ENCODE results near the gene MYPN.
A peak's percentile ranks its signal among the peaks of the same experiment; 100 is the strongest.

DNA sequence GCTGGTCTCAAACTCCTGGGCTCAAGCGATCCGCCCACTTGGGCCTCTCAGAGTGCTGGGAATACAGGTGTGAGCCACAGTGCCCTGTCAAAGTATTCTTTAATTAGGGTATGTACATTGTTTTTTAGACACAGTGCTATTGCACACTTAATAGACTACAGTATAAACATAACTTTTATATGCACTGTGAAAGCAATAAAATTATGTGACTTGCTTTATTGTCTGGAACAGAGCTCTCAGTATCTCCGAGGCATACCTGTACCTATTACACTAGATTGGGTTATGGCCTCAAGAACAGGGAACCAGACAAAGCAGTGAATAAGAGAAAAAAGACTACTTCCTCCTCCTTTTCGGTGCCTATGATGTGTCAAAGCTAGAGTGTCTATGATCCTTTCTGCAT is 109.5 kb downstream of the MYPN start:
- TF ChIP-seq POLR2AphosphoS5 (IDR thresholded peaks at IDR 0.05): peak; percentile 19
- TF ChIP-seq POLR2A (IDR thresholded peaks at IDR 0.05): no peak
